Type B pancreatic cell (in vitro differentiated cells): ENCODE measurements around the gene GUCA2B. TPM values are rescaled to one million over a fixed set of nuclear protein-coding genes. Genes with fewer than 3 reads are reported as not detected.
A peak's percentile ranks its signal among the peaks of the same experiment; 100 is the strongest.

Experiments
- DNase-seq: peaks from one replicate; pipeline ENCODE4 v3.0.0; 2021; ENCODE audit warnings: mixed read lengths; ENCODE audit not compliant: unreplicated experiment; ENCODE audit errors: extremely low spot score
- H3K27ac Mint-ChIP-seq: 2 replicates; pipeline ENCODE4 v1.8.0; 2021; ENCODE audit warnings: mild to moderate bottlenecking, mixed read lengths
- H3K27me3 Mint-ChIP-seq: 2 replicates; pipeline ENCODE4 v1.8.0; 2021; ENCODE audit warnings: mixed read lengths
- H3K36me3 Mint-ChIP-seq: 2 replicates; pipeline ENCODE4 v1.8.0; 2021; ENCODE audit warnings: mixed read lengths
- H3K4me1 Mint-ChIP-seq: one replicate; pipeline ENCODE4 v1.8.0; 2021; ENCODE audit warnings: mixed read lengths; ENCODE audit not compliant: unreplicated experiment
- H3K4me3 Mint-ChIP-seq: 2 replicates; pipeline ENCODE4 v1.8.0; 2021; ENCODE audit warnings: mild to moderate bottlenecking, mixed read lengths
- H3K9me3 Mint-ChIP-seq: 2 replicates; pipeline ENCODE4 v1.8.0; 2021; ENCODE audit warnings: mixed read lengths
- CTCF ChIP-seq: fragments of 200-600 bp; sonication (generic); conservative IDR thresholded peaks from 2 replicates; pipeline ENCODE4 v1.5.0; 2021; ENCODE audit warnings: antibody characterized with exemption, mild to moderate bottlenecking
- total RNA-seq: library from RNA; stranded (reverse); gene quantifications from 2 replicates; pipeline ENCODE4 v1.2.1, GENCODE V29; 2021; ENCODE audit warnings: low replicate concordance

GUCA2B gene
- total RNA-seq, 1 donor from 2014 or later, result 0.92 TPM

- Mint-ChIP-seq H3K4me3 (no peak overlapping the region), H3K36me3 (no peaks in the 10 kb centered on the region)
Observed at GRCh38 chr1:42118125-42118524, 35.1 kb upstream of the GUCA2B start.

DNA sequence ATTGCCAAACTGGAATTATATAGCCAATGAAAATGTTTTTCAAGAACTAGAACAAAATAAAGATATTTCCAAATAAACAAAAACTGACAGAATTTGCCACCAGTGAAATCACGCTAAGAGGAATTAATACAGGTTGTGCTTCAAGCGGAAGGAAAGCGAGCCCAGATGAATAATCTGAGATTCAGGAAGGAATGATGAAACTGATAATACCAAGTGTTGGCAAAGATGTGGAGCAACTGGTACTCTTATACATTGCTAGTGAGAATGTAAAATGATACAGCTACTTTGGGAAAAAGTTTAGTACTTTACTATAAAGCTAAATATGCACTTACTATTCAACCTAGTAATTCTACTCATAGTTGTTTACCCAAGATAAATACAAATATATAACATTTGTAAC, 30.8 kb upstream of the GUCA2B start:
- H3K27me3 Mint-ChIP-seq, result peaks cover 5% of the 10 kb centered on the region
- peaks cover 10% of the 10 kb centered on the region for H3K9me3 Mint-ChIP-seq
- TF ChIP-seq CTCF, result no peak
- no peaks in the 10 kb centered on the region for H3K4me1 Mint-ChIP-seq
- H3K4me3 Mint-ChIP-seq, result no peak overlapping the region
- no peak overlapping the region for H3K27ac Mint-ChIP-seq
- no peaks in the 10 kb centered on the region for H3K36me3 Mint-ChIP-seq
- DNase-seq, result no peak

More at GRCh38 chr1:42118125-42118524, 35.1 kb upstream of the GUCA2B start:
- no peak for DNase-seq
- no peak for TF ChIP-seq CTCF
- H3K27ac Mint-ChIP-seq, result no peak overlapping the region
- H3K9me3 Mint-ChIP-seq, result peaks cover 6% of the 10 kb centered on the region
- H3K27me3 Mint-ChIP-seq, result peaks cover 16% of the 10 kb centered on the region
- no peaks in the 10 kb centered on the region for H3K4me1 Mint-ChIP-seq

DNA sequence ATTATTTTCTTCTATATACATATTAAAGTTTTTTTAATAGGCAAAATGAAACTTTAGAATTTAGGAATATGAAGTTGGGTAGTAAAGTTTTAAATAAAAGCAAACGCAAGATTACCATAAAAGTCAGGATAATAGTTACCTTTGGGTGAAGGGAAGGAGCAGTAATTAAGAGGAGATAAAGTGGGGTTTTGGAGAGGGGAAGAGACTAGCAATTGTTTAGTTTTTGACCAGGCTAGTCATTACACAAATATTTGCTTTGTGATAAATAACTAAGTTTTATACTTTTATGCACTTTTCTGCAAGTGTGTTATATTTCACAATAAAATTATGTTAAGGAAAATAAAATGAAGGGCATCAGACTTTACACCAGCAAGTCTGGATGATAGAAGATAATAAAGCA, 27.7 kb upstream of the GUCA2B start:
- H3K4me3 Mint-ChIP-seq, result no peak overlapping the region
- no peak overlapping the region for H3K27ac Mint-ChIP-seq
- H3K4me1 Mint-ChIP-seq, result no peaks in the 10 kb centered on the region
- no peak for TF ChIP-seq CTCF
- H3K27me3 Mint-ChIP-seq, result peaks cover 11% of the 10 kb centered on the region
- DNase-seq, result no peak
- H3K9me3 Mint-ChIP-seq, result peaks cover 10% of the 10 kb centered on the region
- no peaks in the 10 kb centered on the region for H3K36me3 Mint-ChIP-seq

- DNase-seq, result peak; percentile 20
- Mint-ChIP-seq H3K27me3 (peaks cover 11% of the 10 kb centered on the region), H3K36me3 (no peaks in the 10 kb centered on the region), H3K9me3 (peaks cover 5% of the 10 kb centered on the region), H3K4me3 (no peak overlapping the region), H3K4me1 (no peaks in the 10 kb centered on the region), H3K27ac (no peak overlapping the region)
- no peak for TF ChIP-seq CTCF
Observed at GRCh38 chr1:42127767-42128166, 25.4 kb upstream of the GUCA2B start.

GRCh38 chr1:42128499-42128898, 24.7 kb upstream of the GUCA2B start:
- peaks cover 11% of the 10 kb centered on the region for H3K27me3 Mint-ChIP-seq
- peak; percentile 40 for DNase-seq
- H3K9me3 Mint-ChIP-seq, result peaks cover 5% of the 10 kb centered on the region
- H3K4me3 Mint-ChIP-seq, result no peak overlapping the region
- H3K4me1 Mint-ChIP-seq, result no peaks in the 10 kb centered on the region
- H3K27ac Mint-ChIP-seq, result no peak overlapping the region
- H3K36me3 Mint-ChIP-seq, result no peaks in the 10 kb centered on the region
- no peak for TF ChIP-seq CTCF

DNA sequence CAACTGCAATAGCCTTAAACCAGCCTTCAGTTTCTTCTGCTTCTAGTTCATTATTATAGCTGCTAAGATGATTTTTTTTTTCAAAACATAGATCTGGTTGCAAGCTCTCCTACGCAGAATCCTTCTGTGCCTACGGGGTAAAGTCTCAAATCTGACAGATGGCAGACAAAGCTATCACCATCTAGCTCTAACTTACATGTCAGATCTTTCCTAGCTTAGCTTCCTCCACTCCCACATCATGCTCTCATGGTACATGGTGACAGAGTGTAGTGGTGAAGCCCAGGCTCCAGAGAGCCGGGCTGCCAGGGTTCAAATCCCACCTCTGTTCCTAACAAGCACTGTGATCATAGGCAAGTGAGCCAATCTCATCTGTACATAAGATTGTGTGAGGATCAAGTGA, 24.2 kb upstream of the GUCA2B start:
- Mint-ChIP-seq H3K9me3 (peaks cover 5% of the 10 kb centered on the region), H3K27me3 (peaks cover 11% of the 10 kb centered on the region), H3K27ac (no peak overlapping the region), H3K4me1 (no peaks in the 10 kb centered on the region), H3K36me3 (no peaks in the 10 kb centered on the region), H3K4me3 (no peak overlapping the region)
- TF ChIP-seq CTCF, result no peak
- peak; percentile 11 for DNase-seq
